Measurements from ENCODE around the gene AOPEP.

AOPEP gene

DNA sequence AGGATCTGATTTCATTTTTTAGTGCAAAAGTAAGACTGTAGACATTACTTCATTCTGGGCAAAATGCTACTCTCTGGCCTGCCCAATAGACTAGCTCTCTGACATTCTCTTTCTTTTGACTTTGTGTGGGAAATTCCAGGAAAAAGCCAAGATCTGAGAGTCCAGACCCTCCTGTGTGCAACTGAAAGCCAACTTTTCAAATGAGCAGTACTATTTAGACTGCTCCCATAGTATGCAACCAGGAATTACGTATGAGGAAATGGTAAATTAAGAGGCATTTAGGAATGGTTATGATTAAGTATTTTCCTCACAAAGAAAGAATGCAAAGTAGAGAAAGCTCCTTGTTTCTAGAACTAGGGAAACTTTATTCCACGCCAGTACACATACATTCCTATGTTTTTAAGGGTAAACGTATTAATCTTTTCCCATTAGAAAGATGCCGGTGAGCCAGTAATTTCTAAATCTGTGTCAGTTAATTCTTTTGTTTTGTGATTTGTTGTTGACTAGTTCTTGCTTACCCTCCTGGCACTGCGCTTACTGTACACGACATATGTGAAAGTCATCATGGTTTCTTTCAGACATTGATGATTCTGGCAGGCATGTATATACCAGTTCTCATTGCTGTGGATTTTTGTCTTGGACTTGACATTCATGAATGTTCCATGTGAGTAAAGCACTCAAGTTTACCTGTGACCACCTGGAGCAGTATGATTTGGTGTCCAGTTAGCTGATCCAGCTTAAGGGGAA lies 56.0 kb downstream of the AOPEP start:
- H3K4me2 ChIP-seq (ENCODE audit: low read length) = no peak overlapping the region

DNA sequence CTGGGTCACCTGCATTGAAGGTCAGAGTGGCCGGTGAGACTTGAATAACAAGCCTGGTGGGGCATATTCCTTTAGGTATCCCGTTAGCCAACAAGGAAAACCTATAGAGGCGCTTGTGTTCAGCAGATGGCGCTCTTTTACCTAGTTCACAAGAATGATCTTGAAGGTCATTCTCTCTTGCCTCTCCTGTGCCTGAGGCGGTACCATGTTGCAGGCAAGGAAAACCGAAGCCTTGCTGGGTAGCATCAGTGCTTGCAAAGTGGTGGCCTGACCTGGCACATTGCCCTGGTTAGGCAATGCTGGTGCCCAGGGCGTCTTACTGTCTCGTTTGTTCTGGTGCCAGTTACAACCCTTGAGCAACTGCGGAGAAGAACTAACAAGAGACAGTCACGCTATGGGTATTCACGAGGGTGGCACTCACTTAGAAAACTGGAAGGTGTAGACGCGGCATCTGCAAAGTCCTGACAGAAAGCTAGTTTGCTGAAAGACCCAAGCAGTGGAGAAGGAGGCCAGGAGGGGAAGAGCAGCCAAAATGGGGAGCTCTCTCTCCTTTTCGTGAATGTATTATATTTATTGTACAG lies 56.7 kb downstream of the AOPEP start:
- H3K27ac ChIP-seq (ENCODE audit: low read depth, low read length) = no peak overlapping the region
- H3F3A ChIP-seq (ENCODE audit: control insufficient read depth, insufficient read depth) = no peaks in the 10 kb centered on the region
- no peak overlapping the region for H3K4me3 ChIP-seq (ENCODE audit: low read length)
- no peaks in the 10 kb centered on the region for H3K9me3 ChIP-seq (ENCODE audit: control insufficient read depth, insufficient read depth, low read length)
- no peak overlapping the region for H3K4me2 ChIP-seq (ENCODE audit: low read length)
- H3K36me3 ChIP-seq (ENCODE audit: control insufficient read depth, low read length) = no peaks in the 10 kb centered on the region
- H4K20me1 ChIP-seq (ENCODE audit: control insufficient read depth, insufficient read depth, low read depth, low read length) = 0 out of 2 replicates have a peak, but pooled peaks cover 4% of the 10 kb centered on the region
- TF ChIP-seq, protein P1, sequence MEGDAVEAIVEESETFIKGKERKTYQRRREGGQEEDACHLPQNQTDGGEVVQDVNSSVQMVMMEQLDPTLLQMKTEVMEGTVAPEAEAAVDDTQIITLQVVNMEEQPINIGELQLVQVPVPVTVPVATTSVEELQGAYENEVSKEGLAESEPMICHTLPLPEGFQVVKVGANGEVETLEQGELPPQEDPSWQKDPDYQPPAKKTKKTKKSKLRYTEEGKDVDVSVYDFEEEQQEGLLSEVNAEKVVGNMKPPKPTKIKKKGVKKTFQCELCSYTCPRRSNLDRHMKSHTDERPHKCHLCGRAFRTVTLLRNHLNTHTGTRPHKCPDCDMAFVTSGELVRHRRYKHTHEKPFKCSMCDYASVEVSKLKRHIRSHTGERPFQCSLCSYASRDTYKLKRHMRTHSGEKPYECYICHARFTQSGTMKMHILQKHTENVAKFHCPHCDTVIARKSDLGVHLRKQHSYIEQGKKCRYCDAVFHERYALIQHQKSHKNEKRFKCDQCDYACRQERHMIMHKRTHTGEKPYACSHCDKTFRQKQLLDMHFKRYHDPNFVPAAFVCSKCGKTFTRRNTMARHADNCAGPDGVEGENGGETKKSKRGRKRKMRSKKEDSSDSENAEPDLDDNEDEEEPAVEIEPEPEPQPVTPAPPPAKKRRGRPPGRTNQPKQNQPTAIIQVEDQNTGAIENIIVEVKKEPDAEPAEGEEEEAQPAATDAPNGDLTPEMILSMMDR (IDR thresholded peaks at IDR 0.05; ENCODE audit: low read depth, low read length, poor library complexity, severe bottlenecking) = peak; percentile 69
- TF ChIP-seq EZH2phosphoT487 (IDR thresholded peaks at IDR 0.05; ENCODE audit: borderline replicate concordance, low read length) = no peak
- no peaks in the 10 kb centered on the region for H3K27me3 ChIP-seq (ENCODE audit: control insufficient read depth, low read length)
- H3K9me2 ChIP-seq (replicated peaks; ENCODE audit: control insufficient read depth, low read length) = no peaks in the 10 kb centered on the region
- no peaks in the 10 kb centered on the region for H3K79me2 ChIP-seq (ENCODE audit: control insufficient read depth, low read length)
- no peaks in the 10 kb centered on the region for H3K4me1 ChIP-seq (ENCODE audit: control insufficient read depth, low read length)

More for the DNA sequence above, 56.0 kb downstream of the AOPEP start:
- Histone ChIP-seq H3K36me3 (ENCODE audit: control insufficient read depth, low read length) (no peaks in the 10 kb centered on the region), H3K27me3 (ENCODE audit: control insufficient read depth, low read length) (no peaks in the 10 kb centered on the region), H3K4me3 (ENCODE audit: low read length) (no peak overlapping the region), H3K4me1 (ENCODE audit: control insufficient read depth, low read length) (no peaks in the 10 kb centered on the region), H4K20me1 (ENCODE audit: control insufficient read depth, insufficient read depth, low read depth, low read length) (0 out of 2 replicates have a peak, but pooled peaks cover 4% of the 10 kb centered on the region), H3K27ac (ENCODE audit: low read depth, low read length) (no peak overlapping the region), H3F3A (ENCODE audit: control insufficient read depth, insufficient read depth) (no peaks in the 10 kb centered on the region), H3K9me2 (replicated peaks; ENCODE audit: control insufficient read depth, low read length) (no peaks in the 10 kb centered on the region), H3K79me2 (ENCODE audit: control insufficient read depth, low read length) (no peaks in the 10 kb centered on the region), H3K9me3 (ENCODE audit: control insufficient read depth, insufficient read depth, low read length) (no peaks in the 10 kb centered on the region)
- TF ChIP-seq EZH2phosphoT487 (IDR thresholded peaks at IDR 0.05; ENCODE audit: borderline replicate concordance, low read length) = no peak
- TF ChIP-seq, protein P1 (IDR thresholded peaks at IDR 0.05; ENCODE audit: low read depth, low read length, poor library complexity, severe bottlenecking) = no peak

DNA sequence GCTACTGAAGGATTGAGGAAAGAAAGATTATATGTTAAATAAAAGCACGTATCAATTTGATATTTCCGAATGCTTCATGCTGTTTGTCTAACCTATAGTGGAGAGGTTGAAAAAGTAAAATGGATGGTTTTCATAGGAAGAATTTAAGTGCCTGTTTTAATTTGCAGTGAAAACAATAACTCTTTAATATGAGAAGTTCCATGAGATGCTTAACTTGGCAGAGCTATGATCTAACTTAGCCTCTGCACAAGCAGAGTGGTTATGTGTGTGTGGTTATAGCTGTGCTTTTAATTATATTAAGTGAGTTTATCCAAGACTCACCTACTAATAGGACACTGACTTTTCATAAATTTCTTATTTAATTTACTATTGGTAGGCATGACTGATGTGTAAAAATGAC lies 57.4 kb downstream of the AOPEP start:
- Histone ChIP-seq H3K9me3 (ENCODE audit: control insufficient read depth, insufficient read depth, low read length) (no peaks in the 10 kb centered on the region), H3K4me2 (ENCODE audit: low read length) (no peak overlapping the region), H3K4me3 (ENCODE audit: low read length) (no peak overlapping the region), H4K20me1 (ENCODE audit: control insufficient read depth, insufficient read depth, low read depth, low read length) (0 out of 2 replicates have a peak, but pooled peaks cover 4% of the 10 kb centered on the region), H3K27me3 (ENCODE audit: control insufficient read depth, low read length) (no peaks in the 10 kb centered on the region), H3K4me1 (ENCODE audit: control insufficient read depth, low read length) (no peaks in the 10 kb centered on the region), H3F3A (ENCODE audit: control insufficient read depth, insufficient read depth) (no peaks in the 10 kb centered on the region), H3K27ac (ENCODE audit: low read depth, low read length) (no peak overlapping the region), H3K9me2 (replicated peaks; ENCODE audit: control insufficient read depth, low read length) (no peaks in the 10 kb centered on the region), H3K79me2 (ENCODE audit: control insufficient read depth, low read length) (no peaks in the 10 kb centered on the region), H3K36me3 (ENCODE audit: control insufficient read depth, low read length) (no peaks in the 10 kb centered on the region)
- no peak for TF ChIP-seq EZH2phosphoT487 (IDR thresholded peaks at IDR 0.05; ENCODE audit: borderline replicate concordance, low read length)

All from DOHH2 (cell line).